ENCODE measurements around the gene AMHR2.

GRCh38 chr12:53474819-53475218 lies 51.2 kb downstream of the AMHR2 start:
- no peak for TF ChIP-seq EZH2 (IDR thresholded peaks at IDR 0.05; ENCODE audit: insufficient read depth, poor library complexity, severe bottlenecking)
- no peak for TF ChIP-seq EZH2phosphoT487 (IDR thresholded peaks at IDR 0.05; ENCODE audit: insufficient read depth, low read depth)
